HUES6 (cell line): ENCODE results near the gene NES.

Experiments used
- H3K27ac ChIP-seq: 2 replicates; pipeline ENCODE4 v1.7.0; 2013; ENCODE audit warnings: low read depth, mild to moderate bottlenecking, low read length, inconsistent platforms
- H3K27me3 ChIP-seq: 2 replicates; pipeline ENCODE4 v1.6.1; 2013; ENCODE audit warnings: low read length; ENCODE audit not compliant: control insufficient read depth, insufficient read depth
- H3K36me3 ChIP-seq: 2 replicates; pipeline ENCODE4 v1.6.1; 2013; ENCODE audit warnings: low read length; ENCODE audit not compliant: control insufficient read depth, insufficient read depth
- H3K4me1 ChIP-seq: 2 replicates; pipeline ENCODE4 v1.6.1; 2013; ENCODE audit warnings: low read length; ENCODE audit not compliant: control insufficient read depth, insufficient read depth
- H3K4me3 ChIP-seq: 2 replicates; pipeline ENCODE4 v1.5.1; 2013; ENCODE audit warnings: low read depth, low read length
- H3K9ac ChIP-seq: one replicate; pipeline ENCODE4 v1.6.1; 2013; ENCODE audit warnings: mild to moderate bottlenecking, low read length
- H3K9me3 ChIP-seq: 2 replicates; pipeline ENCODE4 v1.6.1; 2013; ENCODE audit warnings: low read depth, low read length; ENCODE audit not compliant: control insufficient read depth, insufficient read depth

NES gene

GRCh38 chr1:156666862-156667609 is 10.2 kb downstream of the NES start:
- Histone ChIP-seq H3K27me3 (no peaks in the 10 kb centered on the region), H3K36me3 (peaks cover 10% of the 10 kb centered on the region), H3K9me3 (no peaks in the 10 kb centered on the region), H3K9ac (peak overlapping the region; percentile 80), H3K27ac (peak overlapping the region; percentile 41; the same call in 1 of the 2 replicates), H3K4me1 (peaks cover 85% of the 10 kb centered on the region), H3K4me3 (no peak overlapping the region)

- Histone ChIP-seq H3K36me3 (no peaks in the 10 kb centered on the region), H3K9me3 (no peaks in the 10 kb centered on the region), H3K4me1 (peaks cover 92% of the 10 kb centered on the region), H3K4me3 (no peak overlapping the region), H3K9ac (peak overlapping the region; percentile 87), H3K27me3 (no peaks in the 10 kb centered on the region), H3K27ac (peak overlapping the region; percentile 56; the same call in 1 of the 2 replicates)
These were observed 11.7 kb downstream of the NES start for GRCh38 chr1:156665539-156665938.

GRCh38 chr1:156664767-156665411 is 12.3 kb downstream of the NES start:
- peak overlapping the region; percentile 15; the same call in 1 of the 2 replicates for H3K4me3 ChIP-seq
- H3K27ac ChIP-seq: peak overlapping the region; percentile 56; the same call in 1 of the 2 replicates
- no peaks in the 10 kb centered on the region for H3K9me3 ChIP-seq
- H3K36me3 ChIP-seq: no peaks in the 10 kb centered on the region
- peak overlapping the region; percentile 97 for H3K9ac ChIP-seq
- H3K4me1 ChIP-seq: peaks cover 90% of the 10 kb centered on the region
- H3K27me3 ChIP-seq: no peaks in the 10 kb centered on the region

- Histone ChIP-seq H3K36me3 (no peaks in the 10 kb centered on the region), H3K27me3 (no peaks in the 10 kb centered on the region), H3K9ac (peak overlapping the region; percentile 97), H3K4me3 (peak overlapping the region; percentile 15; the same call in 1 of the 2 replicates), H3K27ac (peak overlapping the region; percentile 56; the same call in 1 of the 2 replicates), H3K9me3 (no peaks in the 10 kb centered on the region), H3K4me1 (peaks cover 89% of the 10 kb centered on the region)
These were observed 13.0 kb downstream of the NES start for GRCh38 chr1:156664046-156664766.

GRCh38 chr1:156663178-156663577 is 14.0 kb downstream of the NES start:
- Histone ChIP-seq H3K4me1 (peaks cover 80% of the 10 kb centered on the region), H3K9ac (peak overlapping the region; percentile 97)

GRCh38 chr1:156662800-156663055 is 14.5 kb downstream of the NES start:
- no peaks in the 10 kb centered on the region for H3K9me3 ChIP-seq
- peaks cover 13% of the 10 kb centered on the region for H3K27me3 ChIP-seq
- no peaks in the 10 kb centered on the region for H3K36me3 ChIP-seq
- no peak overlapping the region for H3K4me3 ChIP-seq
- peak overlapping the region; percentile 56; the same call in 1 of the 2 replicates for H3K27ac ChIP-seq
- peaks cover 76% of the 10 kb centered on the region for H3K4me1 ChIP-seq
- peak overlapping the region; percentile 80 for H3K9ac ChIP-seq

More at GRCh38 chr1:156663178-156663577, 14.0 kb downstream of the NES start:
- Histone ChIP-seq H3K4me3 (no peak overlapping the region), H3K27ac (peak overlapping the region; percentile 56; the same call in 1 of the 2 replicates), H3K36me3 (no peaks in the 10 kb centered on the region), H3K27me3 (peaks cover 9% of the 10 kb centered on the region), H3K9me3 (no peaks in the 10 kb centered on the region)

GRCh38 chr1:156662005-156662799 is 15.0 kb downstream of the NES start:
- Histone ChIP-seq H3K4me1 (peaks cover 70% of the 10 kb centered on the region), H3K9me3 (no peaks in the 10 kb centered on the region)

GRCh38 chr1:156660752-156661112 is 16.5 kb downstream of the NES start:
- Histone ChIP-seq H3K9me3 (no peaks in the 10 kb centered on the region), H3K4me3 (peak overlapping the region; percentile 26; the same call in 1 of the 2 replicates), H3K27me3 (peaks cover 33% of the 10 kb centered on the region), H3K4me1 (peaks cover 64% of the 10 kb centered on the region), H3K36me3 (no peaks in the 10 kb centered on the region), H3K27ac (peak overlapping the region; percentile 56; the same call in 1 of the 2 replicates), H3K9ac (peak overlapping the region; percentile 80)

More at GRCh38 chr1:156662005-156662799, 15.0 kb downstream of the NES start:
- peaks cover 19% of the 10 kb centered on the region for H3K27me3 ChIP-seq
- H3K4me3 ChIP-seq: no peak overlapping the region
- H3K9ac ChIP-seq: peak overlapping the region; percentile 80
- no peaks in the 10 kb centered on the region for H3K36me3 ChIP-seq
- peak overlapping the region; percentile 56; the same call in 1 of the 2 replicates for H3K27ac ChIP-seq

GRCh38 chr1:156659988-156660751 is 17.0 kb downstream of the NES start:
- H3K9me3 ChIP-seq: no peaks in the 10 kb centered on the region
- no peaks in the 10 kb centered on the region for H3K36me3 ChIP-seq
- peak overlapping the region; percentile 26 for H3K4me3 ChIP-seq
- H3K27me3 ChIP-seq: peaks cover 39% of the 10 kb centered on the region
- H3K27ac ChIP-seq: peak overlapping the region; percentile 56; the same call in 1 of the 2 replicates
- H3K9ac ChIP-seq: peak overlapping the region; percentile 80
- peaks cover 58% of the 10 kb centered on the region for H3K4me1 ChIP-seq

- H3K9me3 ChIP-seq: no peaks in the 10 kb centered on the region
- peak overlapping the region; percentile 50 for H3K9ac ChIP-seq
- H3K27ac ChIP-seq: no peak overlapping the region
- peaks cover 57% of the 10 kb centered on the region for H3K4me1 ChIP-seq
- no peaks in the 10 kb centered on the region for H3K36me3 ChIP-seq
- peak overlapping the region; percentile 17; the same call in 1 of the 2 replicates for H3K4me3 ChIP-seq
- H3K27me3 ChIP-seq: peaks cover 44% of the 10 kb centered on the region
These were observed 17.6 kb downstream of the NES start for GRCh38 chr1:156659661-156659987.
